RWPE1 (cell line): ENCODE data around the gene DNAH10.

Experiments
- CTCF ChIA-PET: fragments of 350-600 bp; sonication (Branson Sonifier 250); formaldehyde crosslinking; extraction: SDS; loops from one replicate; lab custom pipeline; 2021; lab: Yijun Ruan, JAX
- POLR2A ChIA-PET: fragments of 400-600 bp; formaldehyde crosslinking; extraction: SDS; loops from one replicate; lab custom pipeline; 2020; ENCODE audit warnings: antibody characterized with exemption; ENCODE audit not compliant: low non-redundant PET; lab: Yijun Ruan, JAX
- DNase-seq: peaks from one replicate; pipeline ENCODE4 v3.0.0; 2012; ENCODE audit warnings: low spot score
- H3K27ac ChIP-seq: fragments of 450-650 bp; 2 replicates; pipeline ENCODE4 v1.5.1; 2017
- TF ChIP-seq, protein P1 (sequence below): fragments of 450-650 bp; conservative IDR thresholded peaks from 2 replicates; pipeline ENCODE4 v1.5.1; 2017; ENCODE audit warnings: low read depth, mild to moderate bottlenecking

DNAH10 gene, protein sequence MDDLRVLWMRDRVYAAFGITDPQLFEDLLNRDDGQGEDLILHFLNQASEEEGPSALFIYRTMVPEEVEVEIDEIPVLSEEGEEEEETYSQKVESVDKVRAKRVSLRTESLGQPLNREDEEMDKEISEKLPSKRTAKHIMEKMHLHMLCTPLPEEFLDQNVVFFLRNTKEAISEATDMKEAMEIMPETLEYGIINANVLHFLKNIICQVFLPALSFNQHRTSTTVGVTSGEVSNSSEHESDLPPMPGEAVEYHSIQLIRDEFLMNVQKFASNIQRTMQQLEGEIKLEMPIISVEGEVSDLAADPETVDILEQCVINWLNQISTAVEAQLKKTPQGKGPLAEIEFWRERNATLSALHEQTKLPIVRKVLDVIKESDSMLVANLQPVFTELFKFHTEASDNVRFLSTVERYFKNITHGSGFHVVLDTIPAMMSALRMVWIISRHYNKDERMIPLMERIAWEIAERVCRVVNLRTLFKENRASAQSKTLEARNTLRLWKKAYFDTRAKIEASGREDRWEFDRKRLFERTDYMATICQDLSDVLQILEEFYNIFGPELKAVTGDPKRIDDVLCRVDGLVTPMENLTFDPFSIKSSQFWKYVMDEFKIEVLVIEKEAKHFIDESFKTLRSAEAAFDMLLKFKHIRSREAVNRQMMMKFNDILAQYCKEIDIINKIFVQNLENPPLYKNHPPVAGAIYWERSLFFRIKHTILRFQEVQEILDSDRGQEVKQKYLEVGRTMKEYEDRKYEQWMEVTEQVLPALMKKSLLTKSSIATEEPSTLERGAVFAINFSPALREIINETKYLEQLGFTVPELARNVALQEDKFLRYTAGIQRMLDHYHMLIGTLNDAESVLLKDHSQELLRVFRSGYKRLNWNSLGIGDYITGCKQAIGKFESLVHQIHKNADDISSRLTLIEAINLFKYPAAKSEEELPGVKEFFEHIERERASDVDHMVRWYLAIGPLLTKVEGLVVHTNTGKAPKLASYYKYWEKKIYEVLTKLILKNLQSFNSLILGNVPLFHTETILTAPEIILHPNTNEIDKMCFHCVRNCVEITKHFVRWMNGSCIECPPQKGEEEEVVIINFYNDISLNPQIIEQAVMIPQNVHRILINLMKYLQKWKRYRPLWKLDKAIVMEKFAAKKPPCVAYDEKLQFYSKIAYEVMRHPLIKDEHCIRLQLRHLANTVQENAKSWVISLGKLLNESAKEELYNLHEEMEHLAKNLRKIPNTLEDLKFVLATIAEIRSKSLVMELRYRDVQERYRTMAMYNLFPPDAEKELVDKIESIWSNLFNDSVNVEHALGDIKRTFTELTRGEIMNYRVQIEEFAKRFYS (N-terminal part only)

DNA sequence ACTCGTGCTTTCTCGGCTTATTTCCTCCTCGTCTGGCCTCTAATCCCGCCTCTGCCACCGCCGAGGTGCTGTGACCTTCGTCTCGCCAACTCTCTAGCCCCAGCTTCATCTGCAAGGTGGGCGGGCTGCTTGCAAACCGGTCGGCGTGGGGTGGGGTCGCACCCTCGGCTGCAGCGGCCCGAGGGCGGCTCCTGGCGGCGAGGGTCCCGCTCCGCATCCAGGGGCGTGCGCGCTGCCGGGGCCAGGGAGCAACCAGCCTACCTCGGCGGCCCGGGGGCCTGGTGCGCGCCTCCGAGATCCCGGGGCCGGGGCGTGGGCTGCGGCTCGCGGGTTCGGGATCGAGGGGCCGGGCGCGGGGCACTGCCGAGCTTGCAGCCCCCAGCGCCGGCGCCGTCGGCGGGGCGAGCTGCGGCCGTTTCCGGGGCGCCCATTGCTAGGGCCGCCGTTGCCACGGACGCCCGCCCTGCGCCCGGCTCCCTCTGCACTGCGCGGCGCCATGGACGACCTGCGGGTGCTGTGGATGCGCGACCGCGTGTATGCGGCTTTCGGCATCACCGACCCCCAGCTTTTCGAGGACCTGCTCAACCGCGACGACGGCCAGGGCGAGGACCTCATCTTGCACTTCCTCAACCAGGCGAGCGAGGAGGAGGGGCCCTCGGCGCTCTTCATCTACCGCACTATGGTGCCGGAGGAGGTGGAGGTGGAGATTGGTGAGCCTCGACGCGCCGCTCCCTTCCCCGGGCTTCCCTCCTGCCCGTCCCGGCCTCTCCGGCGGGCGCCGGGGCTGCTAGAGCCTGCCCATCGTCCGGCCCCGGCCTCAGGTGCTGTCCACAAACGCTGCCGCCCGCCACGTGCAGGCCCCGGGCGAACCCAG, at the start of gene DNAH10:
Gene DNAH10, plus strand, starts transcription at position 461 of the 874 bp plus-strand sequence. Its CDS starts 36 bp downstream, at position 497.
- CTCF ChIA-PET = interaction anchor here (0.6 kb wide), 2 partner anchors 53 to 1378 kb away, joined by 3 to 4 read pairs; no protein-coding TSS in a partner anchor
- TF ChIP-seq, protein P1, sequence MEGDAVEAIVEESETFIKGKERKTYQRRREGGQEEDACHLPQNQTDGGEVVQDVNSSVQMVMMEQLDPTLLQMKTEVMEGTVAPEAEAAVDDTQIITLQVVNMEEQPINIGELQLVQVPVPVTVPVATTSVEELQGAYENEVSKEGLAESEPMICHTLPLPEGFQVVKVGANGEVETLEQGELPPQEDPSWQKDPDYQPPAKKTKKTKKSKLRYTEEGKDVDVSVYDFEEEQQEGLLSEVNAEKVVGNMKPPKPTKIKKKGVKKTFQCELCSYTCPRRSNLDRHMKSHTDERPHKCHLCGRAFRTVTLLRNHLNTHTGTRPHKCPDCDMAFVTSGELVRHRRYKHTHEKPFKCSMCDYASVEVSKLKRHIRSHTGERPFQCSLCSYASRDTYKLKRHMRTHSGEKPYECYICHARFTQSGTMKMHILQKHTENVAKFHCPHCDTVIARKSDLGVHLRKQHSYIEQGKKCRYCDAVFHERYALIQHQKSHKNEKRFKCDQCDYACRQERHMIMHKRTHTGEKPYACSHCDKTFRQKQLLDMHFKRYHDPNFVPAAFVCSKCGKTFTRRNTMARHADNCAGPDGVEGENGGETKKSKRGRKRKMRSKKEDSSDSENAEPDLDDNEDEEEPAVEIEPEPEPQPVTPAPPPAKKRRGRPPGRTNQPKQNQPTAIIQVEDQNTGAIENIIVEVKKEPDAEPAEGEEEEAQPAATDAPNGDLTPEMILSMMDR = peak; percentile 36
- no peak within 1 kb of the TSS for H3K27ac ChIP-seq
- DNase-seq = peak; percentile 19
- POLR2A ChIA-PET = no interaction called here

DNA sequence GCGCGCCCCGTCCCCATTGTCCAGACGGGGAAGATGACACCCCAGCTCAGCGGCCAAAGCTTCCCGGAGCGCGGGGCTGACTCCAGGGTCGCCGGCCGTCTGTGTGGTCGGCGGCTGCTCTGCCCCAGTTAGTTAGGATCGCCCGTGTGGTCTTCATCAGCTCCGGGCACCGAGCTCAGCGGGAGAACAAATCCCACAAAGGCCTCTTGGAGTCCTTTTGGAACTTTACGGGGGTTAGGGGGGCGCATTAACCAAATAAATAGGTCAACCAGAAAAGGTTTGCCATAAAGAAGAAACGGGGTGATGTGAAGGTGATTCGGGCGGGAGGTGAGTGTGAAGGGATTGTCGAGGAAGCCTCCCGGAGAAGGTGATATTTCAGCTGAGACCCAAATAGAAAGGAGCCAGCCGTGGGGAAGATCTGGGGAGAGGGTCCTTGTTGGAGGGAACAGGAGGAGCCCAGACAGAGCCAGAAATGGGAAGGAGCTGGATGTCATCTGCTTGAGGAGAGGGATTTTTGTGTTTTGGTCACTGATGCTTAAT, 49.3 kb upstream of the DNAH10 start:
- ChIA-PET CTCF (interaction anchor here (0.6 to 1.1 kb wide), 3 partner anchors 31 to 480 kb away, joined by 3 to 5 read pairs (median 3); partner anchors contain the start of genes MPHOSPH9 and MTRFR), POLR2A (interaction anchor here (0.5 kb wide), 1 partner anchor 129 kb away, joined by 4 read pairs; no protein-coding TSS in a partner anchor)
- peak overlapping the region; percentile 76 for H3K27ac ChIP-seq
- DNase-seq = no peak
- TF ChIP-seq, protein P1 = no peak

DNA sequence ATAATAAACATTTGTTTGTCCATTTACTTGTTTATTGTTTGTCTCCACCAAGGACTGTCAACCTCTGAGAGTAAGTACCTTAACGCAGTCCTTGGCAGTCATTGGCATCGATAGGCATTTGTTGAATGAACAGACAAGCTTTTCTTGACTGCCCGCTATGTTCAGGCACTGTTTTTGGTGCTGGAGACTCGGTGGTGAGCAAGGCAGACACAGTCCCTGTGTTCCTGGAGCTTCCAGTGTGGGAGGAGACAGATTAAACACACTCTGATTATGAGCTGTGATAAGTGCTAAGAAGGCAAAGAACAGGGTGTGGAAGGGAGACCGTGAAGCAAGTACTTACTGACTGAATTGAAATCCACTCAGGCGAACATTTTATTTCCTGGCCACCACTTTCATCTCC, 48.7 kb upstream of the DNAH10 start:
- DNase-seq = no peak
- TF ChIP-seq, protein P1 = no peak

DNA sequence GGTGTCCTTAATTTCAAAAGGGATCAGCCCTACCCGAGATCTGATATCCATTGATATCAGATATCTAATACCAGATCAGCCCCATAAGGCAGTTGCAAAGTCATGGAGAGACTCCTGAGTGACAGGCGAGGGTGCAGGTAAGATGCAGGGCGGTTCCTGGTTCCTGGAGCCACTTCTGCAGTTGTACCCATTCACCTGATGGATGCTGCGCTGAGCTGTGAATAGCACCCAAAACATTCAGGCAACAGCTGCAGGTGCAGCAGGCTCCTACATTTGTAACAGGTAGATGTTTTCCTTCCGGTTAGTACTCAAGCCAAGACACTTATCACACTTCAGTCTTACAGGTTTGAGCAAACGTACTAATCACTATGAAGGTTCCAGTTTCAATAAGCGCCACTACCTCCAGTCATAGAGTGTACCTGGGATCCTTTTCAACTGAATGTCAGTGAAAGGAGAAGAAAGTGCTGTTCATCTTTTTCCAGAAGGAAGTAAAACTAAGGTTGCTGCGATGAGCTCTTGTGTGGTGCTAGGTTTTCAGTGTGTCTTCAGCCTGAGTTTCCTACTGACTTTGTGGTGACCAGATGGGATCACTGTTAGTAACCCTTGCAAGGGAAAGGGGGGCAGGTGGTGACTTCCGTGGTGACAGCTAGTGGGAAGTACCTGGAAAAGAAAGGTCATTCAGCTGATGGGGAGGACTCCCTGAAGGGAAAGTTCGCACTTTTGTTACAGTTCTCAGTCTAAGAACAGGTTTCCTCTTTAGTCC, 48.1 kb upstream of the DNAH10 start:
- CTCF ChIA-PET = no interaction called here
- POLR2A ChIA-PET = no interaction called here
- H3K27ac ChIP-seq = no peak overlapping the region
- DNase-seq = no peak
- TF ChIP-seq, protein P1 = no peak

More for the DNA sequence above, 48.7 kb upstream of the DNAH10 start:
- no peak overlapping the region for H3K27ac ChIP-seq
- ChIA-PET CTCF (no interaction called here), POLR2A (interaction anchor here (0.5 kb wide), 1 partner anchor 130 kb away, joined by 4 read pairs; no protein-coding TSS in a partner anchor)

DNA sequence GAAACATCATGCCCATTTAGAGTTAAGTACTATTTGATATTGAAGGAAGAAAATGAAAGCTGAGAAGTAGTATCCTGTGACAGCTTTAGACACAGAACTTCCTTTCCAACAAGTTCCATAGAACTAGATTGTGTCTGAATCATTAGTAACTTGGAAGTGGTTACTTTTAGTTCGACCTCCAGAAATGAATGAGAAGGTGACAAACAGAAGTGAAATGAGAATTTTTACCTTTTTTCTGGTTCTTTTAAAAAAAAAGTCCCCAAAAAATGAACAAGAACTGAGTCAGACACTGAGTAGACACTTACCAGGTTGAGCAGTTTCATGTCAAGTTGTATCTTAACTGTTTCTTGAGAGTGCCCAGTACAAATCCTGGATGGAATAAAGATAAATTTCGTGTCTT, 46.9 kb upstream of the DNAH10 start:
- TF ChIP-seq, protein P1 = no peak
- DNase-seq = no peak
- ChIA-PET POLR2A (interaction anchor here (0.5 kb wide), 1 partner anchor 12 kb away, joined by 7 read pairs; no protein-coding TSS in a partner anchor), CTCF (no interaction called here)
- no peak overlapping the region for H3K27ac ChIP-seq
